Progenitor cell of endocrine pancreas (in vitro differentiated cells): ENCODE data around the gene ACCS. TPM values are rescaled to one million over a fixed set of nuclear protein-coding genes. Genes with fewer than 3 reads are reported as not detected.

Experiments
- DNase-seq: peaks from one replicate; pipeline ENCODE4 v3.0.0; 2021; ENCODE audit warnings: low spot score; ENCODE audit not compliant: unreplicated experiment
- H3K27ac Mint-ChIP-seq: 2 replicates; pipeline ENCODE4 v1.8.0; 2021; ENCODE audit warnings: mild to moderate bottlenecking, moderate library complexity, mixed read lengths
- H3K27me3 Mint-ChIP-seq: 2 replicates; pipeline ENCODE4 v1.8.0; 2021; ENCODE audit warnings: mixed read lengths
- H3K36me3 Mint-ChIP-seq: 2 replicates; pipeline ENCODE4 v1.8.0; 2022; ENCODE audit warnings: mixed read lengths; ENCODE audit not compliant: insufficient read depth
- H3K4me1 Mint-ChIP-seq: 2 replicates; pipeline ENCODE4 v1.8.0; 2021; ENCODE audit warnings: low read depth, mixed read lengths
- H3K4me3 Mint-ChIP-seq: 2 replicates; pipeline ENCODE4 v1.8.0; 2021; ENCODE audit warnings: low read depth, mild to moderate bottlenecking, moderate library complexity, mixed read lengths
- H3K9me3 Mint-ChIP-seq: 2 replicates; pipeline ENCODE4 v1.8.0; 2021; ENCODE audit warnings: low read depth, mixed read lengths
- CTCF ChIP-seq: fragments of 200-600 bp; sonication (generic); IDR thresholded peaks from one replicate; pipeline ENCODE4 v1.5.0; 2021; ENCODE audit warnings: antibody characterized with exemption, mild to moderate bottlenecking; ENCODE audit not compliant: unreplicated experiment
- total RNA-seq: library from RNA; stranded (reverse); gene quantifications from 2 replicates; pipeline ENCODE4 v1.2.1, GENCODE V29; 2021

The ACCS gene
- total RNA-seq, 1 donor from 2014 or later: 33.5 TPM

DNA sequence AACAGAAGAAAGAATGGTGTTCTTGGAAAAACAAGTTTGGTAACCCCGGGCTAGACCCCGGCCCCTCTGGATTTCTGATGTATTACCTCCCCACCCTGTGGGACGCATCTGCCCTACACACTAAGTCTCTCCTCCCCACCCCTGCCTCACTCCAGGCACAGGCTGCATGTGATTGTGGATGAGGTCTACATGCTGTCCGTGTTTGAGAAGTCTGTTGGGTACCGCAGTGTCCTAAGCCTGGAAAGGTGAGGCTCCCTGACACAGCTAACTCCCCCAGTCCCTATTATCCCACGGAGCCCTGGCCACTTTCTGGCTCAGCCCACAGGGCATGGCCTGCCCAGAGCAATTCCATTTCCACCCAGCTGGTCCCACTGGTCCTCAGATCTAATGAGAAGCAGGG lies 13.3 kb downstream of the ACCS start:
- H3K4me3 Mint-ChIP-seq: no peak overlapping the region
- H3K27ac Mint-ChIP-seq: peak overlapping the region; percentile 59
- no peak for DNase-seq
- peaks cover 10% of the 10 kb centered on the region for H3K36me3 Mint-ChIP-seq
- H3K9me3 Mint-ChIP-seq: no peaks in the 10 kb centered on the region
- H3K27me3 Mint-ChIP-seq: no peaks in the 10 kb centered on the region
- TF ChIP-seq CTCF: no peak
- no peaks in the 10 kb centered on the region for H3K4me1 Mint-ChIP-seq

- Mint-ChIP-seq H3K4me3 (no peak overlapping the region), H3K4me1 (no peaks in the 10 kb centered on the region), H3K27ac (no peak overlapping the region), H3K27me3 (no peaks in the 10 kb centered on the region), H3K36me3 (peaks cover 10% of the 10 kb centered on the region), H3K9me3 (peaks cover 5% of the 10 kb centered on the region)
- no peak for DNase-seq
- no peak for TF ChIP-seq CTCF
Observed at GRCh38 chr11:44080951-44081350, 14.9 kb downstream of the ACCS start.

DNA sequence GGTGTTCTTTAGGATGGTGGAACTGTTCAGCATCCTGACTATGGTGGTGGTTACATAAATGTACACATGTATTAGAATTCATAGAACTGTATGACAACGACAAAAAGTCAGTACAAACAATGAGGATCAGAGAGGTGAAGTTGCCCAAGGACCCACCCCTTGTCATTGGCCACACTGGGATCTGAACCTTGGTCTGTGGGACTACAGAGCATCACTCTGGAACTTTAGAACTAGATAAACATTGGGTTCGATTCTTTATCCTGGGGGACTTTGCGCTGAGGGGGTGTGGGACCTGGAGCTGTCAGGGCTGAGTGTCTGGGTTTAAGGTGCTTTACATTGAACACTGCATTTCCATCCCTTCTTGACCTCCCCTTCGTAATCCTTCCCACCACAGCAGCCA lies 16.6 kb downstream of the ACCS start:
- peaks cover 5% of the 10 kb centered on the region for H3K9me3 Mint-ChIP-seq
- no peak for TF ChIP-seq CTCF
- no peak for DNase-seq
- H3K27me3 Mint-ChIP-seq: no peaks in the 10 kb centered on the region
- H3K4me3 Mint-ChIP-seq: no peak overlapping the region
- peaks cover 8% of the 10 kb centered on the region for H3K36me3 Mint-ChIP-seq
- H3K4me1 Mint-ChIP-seq: no peaks in the 10 kb centered on the region
- H3K27ac Mint-ChIP-seq: no peak overlapping the region

DNA sequence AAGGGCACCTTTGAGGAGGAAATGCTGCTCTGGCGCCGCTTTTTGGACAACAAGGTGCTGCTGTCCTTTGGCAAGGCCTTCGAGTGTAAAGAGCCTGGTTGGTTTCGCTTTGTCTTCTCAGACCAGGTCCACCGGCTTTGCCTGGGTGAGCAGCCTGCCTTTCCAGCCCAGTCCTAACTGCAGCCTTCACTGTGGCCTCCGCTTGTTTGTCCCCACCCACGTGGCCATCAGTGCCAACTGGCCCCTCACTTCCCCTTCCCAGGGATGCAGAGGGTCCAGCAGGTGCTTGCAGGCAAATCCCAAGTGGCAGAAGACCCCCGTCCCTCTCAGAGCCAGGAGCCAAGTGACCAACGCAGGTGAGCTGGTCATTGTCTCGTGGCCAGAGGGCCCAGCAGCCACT lies 17.4 kb downstream of the ACCS start:
- TF ChIP-seq CTCF: no peak
- no peak overlapping the region for H3K27ac Mint-ChIP-seq
- no peaks in the 10 kb centered on the region for H3K4me1 Mint-ChIP-seq
- no peak for DNase-seq
- peaks cover 8% of the 10 kb centered on the region for H3K36me3 Mint-ChIP-seq
- H3K9me3 Mint-ChIP-seq: peaks cover 5% of the 10 kb centered on the region
- H3K4me3 Mint-ChIP-seq: no peak overlapping the region
- no peaks in the 10 kb centered on the region for H3K27me3 Mint-ChIP-seq

GRCh38 chr11:44083906-44084305 lies 17.8 kb downstream of the ACCS start:
- no peak for DNase-seq
- Mint-ChIP-seq H3K27ac (no peak overlapping the region), H3K27me3 (no peaks in the 10 kb centered on the region)

More at GRCh38 chr11:44083906-44084305, 17.8 kb downstream of the ACCS start:
- Mint-ChIP-seq H3K4me1 (no peaks in the 10 kb centered on the region), H3K9me3 (peaks cover 9% of the 10 kb centered on the region), H3K36me3 (peaks cover 11% of the 10 kb centered on the region), H3K4me3 (no peak overlapping the region)
- no peak for TF ChIP-seq CTCF
